Measurements from ENCODE around the gene GCKR.

Gene GCKR

GRCh38 chr2:27572998-27573429 is 76.4 kb downstream of the GCKR start:
- no peak for DNase-seq
